ENCODE results near the gene LRRC74B.
"Not testable (repeated sequence)": the region's sequence is repeated elsewhere in the genome, so short reads cannot be mapped to it uniquely, and the experiment has no call there.

LRRC74B gene

GRCh38 chr22:21080435-21081137 is 34.8 kb downstream of the LRRC74B start:
- H3K4me3 ChIP-seq (ENCODE audit: low read depth, low read length) = no peak overlapping the region
- TF ChIP-seq MYC (IDR thresholded peaks at IDR 0.05; ENCODE audit: low read depth, low read length) = no peak
- no peak for TF ChIP-seq CTCF (IDR thresholded peaks at IDR 0.05; ENCODE audit: low read depth, low read length)
- no peak for TF ChIP-seq POLR2A (IDR thresholded peaks at IDR 0.05; ENCODE audit: extremely low read depth, insufficient read length)
- no peak for TF ChIP-seq MAX (IDR thresholded peaks at IDR 0.05; ENCODE audit: low read depth, low read length)
- DNase-seq (ENCODE audit: low read depth) = no peak

- no peak for TF ChIP-seq POLR2A (IDR thresholded peaks at IDR 0.05; ENCODE audit: extremely low read depth, insufficient read length)
- TF ChIP-seq MYC (IDR thresholded peaks at IDR 0.05; ENCODE audit: low read depth, low read length) = no peak
- TF ChIP-seq CTCF (IDR thresholded peaks at IDR 0.05; ENCODE audit: low read depth, low read length) = no peak
- TF ChIP-seq MAX (IDR thresholded peaks at IDR 0.05; ENCODE audit: low read depth, low read length) = no peak
- no peak for DNase-seq (ENCODE audit: low read depth)
- H3K4me3 ChIP-seq (ENCODE audit: low read depth, low read length) = no peak overlapping the region
These were observed 36.5 kb downstream of the LRRC74B start for GRCh38 chr22:21082248-21082647.

GRCh38 chr22:21087119-21087518 is 41.4 kb downstream of the LRRC74B start:
- no peak for TF ChIP-seq POLR2A (IDR thresholded peaks at IDR 0.05; ENCODE audit: extremely low read depth, insufficient read length)
- TF ChIP-seq MYC (IDR thresholded peaks at IDR 0.05; ENCODE audit: low read depth, low read length) = no peak
- no peak for TF ChIP-seq CTCF (IDR thresholded peaks at IDR 0.05; ENCODE audit: low read depth, low read length)
- TF ChIP-seq MAX (IDR thresholded peaks at IDR 0.05; ENCODE audit: low read depth, low read length) = no peak
- no peak overlapping the region for H3K4me3 ChIP-seq (ENCODE audit: low read depth, low read length)
- no peak for DNase-seq (ENCODE audit: low read depth)

- H3K4me3 ChIP-seq (ENCODE audit: low read depth, low read length); DNase-seq (ENCODE audit: low read depth): not testable (repeated sequence)
These were observed 42.2 kb downstream of the LRRC74B start for GRCh38 chr22:21087926-21088325.

- not testable (repeated sequence) for H3K4me3 ChIP-seq (ENCODE audit: low read depth, low read length); DNase-seq (ENCODE audit: low read depth)
These were observed 45.5 kb downstream of the LRRC74B start for GRCh38 chr22:21091220-21091619.

- TF ChIP-seq POLR2A (IDR thresholded peaks at IDR 0.05; ENCODE audit: extremely low read depth, insufficient read length) (no peak), MYC (IDR thresholded peaks at IDR 0.05; ENCODE audit: low read depth, low read length) (no peak), MAX (IDR thresholded peaks at IDR 0.05; ENCODE audit: low read depth, low read length) (no peak), CTCF (IDR thresholded peaks at IDR 0.05; ENCODE audit: low read depth, low read length) (no peak)
- DNase-seq (ENCODE audit: low read depth) = no peak
- no peak overlapping the region for H3K4me3 ChIP-seq (ENCODE audit: low read depth, low read length)
These were observed 47.2 kb downstream of the LRRC74B start for GRCh38 chr22:21092797-21093554.

GRCh38 chr22:21093555-21094137 is 47.9 kb downstream of the LRRC74B start:
- not testable (repeated sequence) for DNase-seq (ENCODE audit: low read depth); H3K4me3 ChIP-seq (ENCODE audit: low read depth, low read length)
